ENCODE data around the gene PCK2.
"Not testable (repeated sequence)": the region's sequence is repeated elsewhere in the genome, so short reads cannot be mapped to it uniquely, and the experiment has no call there.

Gene PCK2

DNA sequence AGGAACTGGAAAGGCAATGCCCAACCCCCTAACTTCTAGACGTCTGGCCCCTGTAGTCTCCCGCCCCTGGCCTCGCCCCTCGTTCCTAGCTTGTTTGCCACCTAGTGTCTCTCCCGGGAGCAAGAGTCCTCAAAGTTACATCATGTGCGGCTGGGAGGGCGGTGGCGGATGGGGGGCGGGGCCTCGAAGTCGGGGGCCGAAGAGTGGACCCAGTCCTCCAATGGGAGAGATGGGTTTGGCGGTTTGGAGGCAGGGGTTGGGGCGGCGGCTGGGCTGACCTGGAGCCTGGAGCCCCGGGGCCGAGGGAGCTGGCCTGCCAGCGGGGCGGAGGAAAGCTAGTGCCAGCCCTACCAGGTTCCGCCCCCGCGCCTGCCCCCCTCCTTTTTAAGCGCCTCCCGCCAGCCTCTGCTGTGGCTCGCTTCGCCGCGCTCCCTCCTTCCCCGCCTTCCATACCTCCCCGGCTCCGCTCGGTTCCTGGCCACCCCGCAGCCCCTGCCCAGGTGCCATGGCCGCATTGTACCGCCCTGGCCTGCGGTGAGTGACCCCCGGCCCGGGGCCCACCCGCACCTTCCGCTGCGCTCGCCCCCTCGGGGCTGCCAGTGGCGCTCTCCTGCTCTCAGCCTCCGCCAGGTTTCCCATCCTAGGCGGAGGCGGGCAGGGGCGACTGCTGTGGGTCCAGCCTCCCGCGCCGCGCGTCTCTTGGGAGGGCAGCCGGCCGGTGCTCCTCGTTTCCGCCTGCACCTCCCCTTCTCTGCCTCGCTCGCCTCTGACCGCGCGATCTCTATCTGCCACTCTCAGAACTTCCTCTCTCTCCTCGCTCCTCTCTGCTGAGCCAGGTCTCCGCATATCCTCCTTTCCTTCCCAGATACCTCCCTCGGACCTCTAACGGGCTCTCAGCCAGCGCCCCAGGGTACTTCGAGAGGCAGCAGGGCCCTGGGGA is at the start of gene PCK2:
Gene PCK2 (plus strand): TSS at position 411 of the 940 bp plus-strand sequence. CDS start 95 bp downstream, at position 506.
- DNase-seq (ENCODE audit: extremely low read depth in 1 of 2, low read depth in 1 of 2) = peak in 1 of 2 donors; percentile 63

DNA sequence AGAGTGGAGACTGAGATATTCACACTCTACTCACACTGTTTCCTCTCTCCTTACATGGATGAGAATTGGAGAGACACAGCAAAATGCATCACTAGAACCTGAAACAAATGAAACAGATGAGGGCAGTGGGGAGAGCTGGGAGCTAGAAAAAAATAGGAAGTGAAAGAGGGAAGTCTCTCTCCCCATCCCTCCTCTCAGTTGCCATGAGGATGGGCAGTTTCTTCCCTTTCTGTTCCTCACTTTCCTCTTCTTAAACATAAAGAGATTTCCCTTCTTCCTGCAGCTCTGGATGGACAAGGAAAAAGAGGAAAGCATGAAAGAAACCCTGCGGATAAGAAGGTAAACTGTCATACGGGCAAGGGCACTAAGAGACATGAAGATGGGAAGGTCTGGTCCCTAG is 45.1 kb upstream of the PCK2 start:
- DNase-seq (ENCODE audit: extremely low read depth in 1 of 2, low read depth in 1 of 2) = not testable (repeated sequence)

DNA sequence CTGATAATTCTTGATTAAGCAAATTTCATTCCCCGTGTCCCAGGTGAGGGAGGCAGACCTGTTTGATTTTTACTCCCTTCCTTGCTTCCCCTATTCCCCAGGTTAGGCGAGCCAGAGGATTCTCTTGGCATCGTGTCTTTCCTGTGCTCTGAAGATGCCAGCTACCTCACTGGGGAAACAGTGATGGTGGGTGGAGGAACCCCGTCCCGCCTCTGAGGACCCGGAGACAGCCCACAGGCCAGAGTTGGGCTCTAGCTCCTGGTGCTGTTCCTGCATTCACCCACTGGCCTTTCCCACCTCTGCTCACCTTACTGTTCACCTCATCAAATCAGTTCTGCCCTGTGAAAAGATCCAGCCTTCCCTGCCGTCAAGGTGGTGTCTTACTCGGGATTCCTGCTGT is 43.4 kb upstream of the PCK2 start:
- DNase-seq (ENCODE audit: extremely low read depth in 1 of 2, low read depth in 1 of 2) = not testable (repeated sequence)

DNA sequence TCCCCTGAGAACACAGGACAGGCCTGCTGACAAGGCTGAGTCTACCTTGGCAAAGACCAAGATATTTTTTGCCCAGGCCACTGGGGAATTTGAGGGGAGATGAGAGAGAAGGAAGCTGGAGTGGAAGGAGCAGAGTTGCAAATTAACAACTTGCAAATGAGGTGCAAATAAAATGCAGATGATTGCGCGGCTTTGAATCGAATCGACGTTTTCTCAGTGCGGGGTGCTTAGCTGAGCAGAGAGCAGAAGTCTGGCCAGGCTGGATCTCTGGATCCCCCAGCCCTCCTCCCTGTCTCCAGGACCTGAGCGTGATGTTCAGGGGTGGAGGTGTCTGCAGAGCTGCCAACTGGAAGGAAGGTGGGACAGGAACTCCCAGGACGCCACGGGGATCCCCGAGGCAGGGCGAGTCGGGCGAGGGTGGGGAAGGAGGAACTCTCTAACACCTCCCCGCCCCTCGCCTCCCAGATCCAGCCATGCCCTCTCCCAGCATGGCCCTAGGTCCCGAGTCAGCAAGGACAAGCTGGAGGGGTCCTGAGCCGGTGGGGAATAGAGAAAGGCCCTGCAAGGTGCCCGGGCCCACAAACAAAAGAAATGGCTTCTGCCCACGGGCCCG is 42.8 kb upstream of the PCK2 start:
- no peak for DNase-seq (ENCODE audit: extremely low read depth in 1 of 2, low read depth in 1 of 2)

DNA sequence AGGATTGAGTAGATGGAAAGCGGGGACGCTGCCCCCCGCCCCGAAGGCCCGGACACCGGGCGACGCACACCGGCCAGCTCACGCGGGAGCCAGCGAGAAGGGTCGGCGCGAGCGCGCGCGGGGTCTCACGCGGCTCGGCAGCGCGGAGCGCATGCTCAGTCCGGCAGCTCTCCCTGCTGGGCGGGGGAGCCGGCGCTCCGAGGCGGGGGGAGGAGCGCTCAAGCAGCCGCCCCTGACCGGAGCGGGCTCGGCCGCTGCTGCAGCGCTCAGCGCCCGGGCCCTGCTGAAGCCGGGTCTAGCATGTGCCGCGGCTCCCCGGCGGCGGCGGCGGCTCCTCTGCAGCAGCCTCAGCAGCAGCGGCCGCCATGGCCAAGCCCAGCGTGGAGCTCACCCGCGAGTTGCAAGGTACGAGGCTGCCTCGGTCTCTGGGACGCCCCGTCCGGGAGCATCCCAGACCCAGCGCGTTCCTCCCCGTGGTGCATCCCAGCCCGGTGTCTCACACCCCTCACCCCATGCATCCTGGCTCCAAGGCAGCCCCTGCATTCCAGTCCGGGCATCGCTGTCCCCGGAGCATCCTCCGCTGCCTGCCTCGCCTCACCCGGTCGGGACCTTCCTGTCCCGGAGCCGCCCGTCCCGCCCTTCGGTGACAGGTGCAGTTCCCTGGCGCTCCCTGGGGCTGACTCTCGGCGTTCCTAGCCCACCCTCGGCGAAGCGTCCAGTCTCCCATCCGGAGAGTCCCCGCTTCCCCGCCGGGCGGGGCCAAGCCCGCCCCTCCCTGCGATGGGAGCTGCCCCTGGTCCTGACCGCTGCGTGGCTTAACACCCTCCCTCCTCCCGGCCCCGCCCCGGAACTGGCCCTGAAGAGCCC is 42.1 kb upstream of the PCK2 start, which contains the start of gene CARMIL3:
Gene CARMIL3 (plus strand): TSS at position 221 of the 867 bp plus-strand sequence. CDS start 145 bp downstream, at position 366.
- peak in 1 of 2 donors; percentile 44 for DNase-seq (ENCODE audit: extremely low read depth in 1 of 2, low read depth in 1 of 2)

DNA sequence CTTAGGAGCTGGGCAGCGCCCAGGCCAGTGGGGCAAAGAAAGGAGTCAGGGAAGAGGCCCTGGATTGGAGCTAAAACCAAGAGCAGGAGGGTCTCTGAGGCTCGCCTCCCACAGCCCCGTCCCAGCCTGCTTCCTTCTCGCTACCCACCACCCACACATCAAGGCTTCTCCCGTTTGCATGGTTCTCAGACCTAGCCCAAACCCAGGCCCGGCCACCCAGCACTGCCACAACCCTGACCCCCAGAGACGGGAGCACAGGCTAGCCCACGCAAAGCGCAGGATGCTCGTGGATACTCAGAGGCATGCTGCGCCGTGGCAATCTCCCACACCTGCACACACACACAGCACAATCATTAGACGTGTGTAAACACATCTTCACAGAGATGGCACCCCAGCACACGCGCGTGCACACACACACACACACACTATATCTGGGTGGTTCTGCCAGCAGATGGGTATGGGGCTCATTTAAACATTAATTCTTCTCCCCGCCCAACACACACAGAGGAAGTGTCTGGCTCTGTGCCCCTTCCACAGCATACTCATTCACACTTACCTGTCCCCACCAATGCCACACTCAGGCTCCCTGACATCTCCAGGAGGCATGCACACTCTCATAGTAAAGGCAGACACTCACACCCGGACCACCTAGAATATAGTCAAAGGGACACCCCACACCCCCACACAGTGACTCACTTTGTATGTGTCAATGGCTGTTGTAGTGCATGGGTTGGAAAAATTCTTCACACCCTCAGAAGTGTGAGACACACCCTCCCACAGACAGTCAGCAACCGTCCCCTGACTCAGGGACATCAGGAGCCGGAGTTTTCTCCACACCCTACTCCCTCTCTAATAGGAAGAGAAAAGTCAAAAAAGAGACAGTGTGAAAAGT is 41.2 kb upstream of the PCK2 start:
- no peak for DNase-seq (ENCODE audit: extremely low read depth in 1 of 2, low read depth in 1 of 2)

DNA sequence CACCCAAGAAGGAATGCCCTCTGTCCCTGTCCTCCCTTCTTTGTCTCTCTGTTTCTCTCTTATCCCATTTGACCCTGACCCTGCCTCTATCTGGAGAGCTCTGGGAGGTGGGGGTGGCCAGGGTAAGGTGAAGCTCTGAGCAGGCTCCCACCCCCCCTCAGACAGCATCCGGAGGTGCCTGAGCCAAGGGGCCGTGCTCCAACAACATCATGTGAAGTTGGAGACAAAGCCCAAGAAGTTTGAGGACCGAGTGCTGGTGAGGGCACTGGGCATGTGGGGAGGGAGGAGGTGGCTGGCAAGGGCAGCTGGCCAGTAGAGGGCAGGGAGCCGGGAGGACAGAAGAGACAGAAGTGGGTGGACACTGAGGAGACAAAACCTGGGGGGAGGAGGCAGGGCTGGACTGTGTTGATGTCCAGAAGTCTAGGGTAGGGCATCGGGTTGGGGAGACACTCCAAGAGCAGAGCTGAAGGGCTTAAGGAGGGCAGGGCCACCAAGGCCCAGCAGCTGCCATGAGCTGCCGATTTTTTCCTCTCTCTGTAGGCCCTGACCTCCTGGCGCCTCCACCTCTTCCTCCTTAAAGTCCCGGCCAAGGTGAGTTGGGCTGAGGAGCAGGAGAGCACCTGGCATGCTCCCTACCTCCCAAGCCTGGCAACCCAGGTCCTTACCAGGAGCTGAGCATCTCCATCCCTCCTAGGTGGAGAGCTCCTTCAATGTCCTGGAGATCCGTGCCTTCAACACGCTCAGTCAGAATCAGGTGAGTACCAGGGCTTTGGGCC is 40.4 kb upstream of the PCK2 start:
- DNase-seq (ENCODE audit: extremely low read depth in 1 of 2, low read depth in 1 of 2) = no peak

DNA sequence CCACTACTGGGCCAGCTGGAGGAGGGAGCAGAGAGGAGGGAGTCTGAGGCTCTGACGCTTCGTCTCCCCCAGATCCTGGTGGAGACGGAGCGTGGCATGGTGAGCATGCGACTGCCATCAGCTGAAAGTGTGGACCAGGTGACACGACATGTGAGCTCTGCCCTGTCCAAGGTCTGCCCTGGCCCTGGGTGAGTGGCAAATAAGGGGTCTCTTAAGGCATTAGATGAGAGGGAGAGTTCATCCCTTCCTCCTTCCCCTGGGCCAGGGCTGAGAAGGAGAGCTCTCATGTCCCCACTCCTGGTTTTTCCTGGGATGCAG is 39.8 kb upstream of the PCK2 start:
- no peak for DNase-seq (ENCODE audit: extremely low read depth in 1 of 2, low read depth in 1 of 2)

DNA sequence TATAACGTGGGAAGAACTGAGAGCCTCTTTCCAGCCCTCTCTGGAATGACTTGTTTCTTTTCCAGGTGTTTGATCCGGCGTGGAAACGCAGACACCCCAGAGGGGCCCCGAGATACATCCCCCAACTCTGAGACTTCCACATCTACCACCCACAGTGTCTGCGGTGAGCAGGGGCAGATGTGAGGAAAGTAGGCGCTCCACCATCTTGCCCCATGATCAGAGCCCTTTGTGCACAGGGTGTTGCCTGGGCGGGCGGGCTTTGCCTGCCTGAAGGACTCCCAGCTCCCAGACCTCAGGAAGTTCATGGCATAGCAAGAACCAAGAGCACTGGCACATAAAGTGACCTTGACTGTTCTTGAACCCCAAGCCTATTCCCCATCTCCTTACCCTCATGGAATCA is 39.5 kb upstream of the PCK2 start:
- no peak for DNase-seq (ENCODE audit: extremely low read depth in 1 of 2, low read depth in 1 of 2)

DNA sequence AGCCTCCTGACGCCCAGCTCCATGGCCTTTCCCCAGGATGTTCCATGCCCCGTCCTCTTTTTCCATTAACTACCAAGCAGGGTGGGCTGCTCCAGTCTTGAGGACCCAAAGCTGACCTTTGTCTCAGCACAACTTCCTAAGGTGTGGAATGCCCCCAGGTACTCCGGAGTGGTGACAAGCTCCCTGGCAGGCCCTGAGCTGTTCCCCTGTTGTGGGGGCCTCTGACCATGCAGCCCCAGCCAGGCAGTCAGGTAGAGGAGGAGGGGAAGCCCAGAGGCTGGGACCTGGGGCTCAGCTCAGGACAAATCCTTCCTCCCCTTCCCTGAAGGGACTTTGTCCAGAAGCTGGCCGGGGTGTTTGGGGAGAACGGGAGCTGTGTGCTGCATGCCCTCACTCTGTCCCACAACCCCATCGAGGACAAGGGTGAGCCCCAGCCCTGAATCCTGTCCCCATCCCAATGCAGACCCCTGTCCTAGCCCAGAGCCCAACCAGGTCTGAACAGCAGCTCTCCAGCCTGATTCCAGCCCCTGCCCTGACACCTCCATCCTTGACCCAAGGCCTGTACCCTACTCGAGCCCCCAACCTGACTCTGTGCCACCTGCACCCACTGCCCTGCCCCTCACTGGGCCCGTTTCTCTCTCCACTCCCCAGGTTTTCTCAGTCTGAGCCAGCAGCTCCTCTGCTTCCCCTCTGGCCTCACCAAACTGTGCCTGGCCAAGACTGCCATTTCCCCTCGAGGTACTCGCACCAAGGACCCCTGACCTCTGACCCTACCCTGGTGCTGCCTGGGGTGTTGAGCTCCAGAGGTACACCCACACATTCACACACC is 37.9 kb upstream of the PCK2 start:
- no peak for DNase-seq (ENCODE audit: extremely low read depth in 1 of 2, low read depth in 1 of 2)

DNA sequence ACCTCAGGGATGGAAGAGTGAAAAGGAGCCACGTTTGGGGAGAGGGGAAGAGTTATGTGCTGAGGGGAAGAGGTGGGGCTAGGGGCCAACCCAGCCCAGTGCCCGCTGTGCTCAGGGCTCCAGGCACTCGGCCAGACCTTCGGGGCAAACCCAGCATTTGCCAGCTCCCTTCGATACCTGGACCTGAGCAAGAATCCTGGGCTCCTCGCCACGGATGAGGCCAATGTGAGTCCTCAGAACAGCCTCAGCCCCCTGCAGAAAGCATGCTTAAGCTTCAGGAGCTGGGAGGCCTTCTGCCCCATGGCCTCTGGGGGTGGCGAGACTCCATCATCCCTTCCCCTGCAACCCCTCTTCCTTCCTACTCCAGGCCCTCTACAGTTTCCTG is 37.3 kb upstream of the PCK2 start:
- DNase-seq (ENCODE audit: extremely low read depth in 1 of 2, low read depth in 1 of 2) = no peak

DNA sequence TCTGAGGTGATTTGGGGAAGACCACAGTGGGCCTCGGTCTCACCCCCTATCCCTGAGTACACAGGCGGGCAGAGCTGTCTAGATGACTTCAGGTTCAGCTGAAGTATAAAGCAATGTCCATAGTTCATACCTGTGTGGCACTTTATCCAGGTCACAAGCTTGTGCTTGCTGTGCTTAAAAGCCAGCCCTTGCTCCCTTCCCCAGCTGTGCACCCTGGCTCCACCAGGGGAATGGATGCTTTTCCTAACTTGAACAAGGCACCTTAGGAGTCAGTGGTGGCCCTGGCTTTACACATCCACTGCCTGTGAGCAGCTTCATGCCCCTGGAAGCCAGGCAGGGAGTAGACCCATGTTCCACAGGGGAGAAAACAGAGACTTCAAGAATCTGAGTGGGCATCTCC is 36.8 kb upstream of the PCK2 start:
- no peak for DNase-seq (ENCODE audit: extremely low read depth in 1 of 2, low read depth in 1 of 2)

DNA sequence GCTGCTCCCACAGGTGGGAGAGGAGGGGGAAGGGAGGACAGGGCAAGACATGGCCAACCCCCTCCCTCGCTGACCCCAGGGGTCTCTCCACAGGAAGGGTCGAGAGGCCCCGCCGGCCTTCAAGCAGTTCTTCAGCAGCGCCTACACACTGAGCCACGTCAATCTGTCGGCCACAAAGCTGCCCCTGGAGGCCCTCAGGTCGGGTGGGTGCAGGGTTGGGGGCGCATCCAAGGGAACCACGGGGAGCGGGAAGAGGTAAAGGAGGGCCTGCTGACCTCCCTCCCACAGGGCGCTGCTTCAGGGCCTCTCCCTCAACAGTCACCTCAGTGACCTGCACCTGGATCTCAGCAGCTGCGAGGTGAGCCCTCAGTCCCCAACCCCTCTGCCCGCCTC is 36.2 kb upstream of the PCK2 start:
- DNase-seq (ENCODE audit: extremely low read depth in 1 of 2, low read depth in 1 of 2) = no peak

DNA sequence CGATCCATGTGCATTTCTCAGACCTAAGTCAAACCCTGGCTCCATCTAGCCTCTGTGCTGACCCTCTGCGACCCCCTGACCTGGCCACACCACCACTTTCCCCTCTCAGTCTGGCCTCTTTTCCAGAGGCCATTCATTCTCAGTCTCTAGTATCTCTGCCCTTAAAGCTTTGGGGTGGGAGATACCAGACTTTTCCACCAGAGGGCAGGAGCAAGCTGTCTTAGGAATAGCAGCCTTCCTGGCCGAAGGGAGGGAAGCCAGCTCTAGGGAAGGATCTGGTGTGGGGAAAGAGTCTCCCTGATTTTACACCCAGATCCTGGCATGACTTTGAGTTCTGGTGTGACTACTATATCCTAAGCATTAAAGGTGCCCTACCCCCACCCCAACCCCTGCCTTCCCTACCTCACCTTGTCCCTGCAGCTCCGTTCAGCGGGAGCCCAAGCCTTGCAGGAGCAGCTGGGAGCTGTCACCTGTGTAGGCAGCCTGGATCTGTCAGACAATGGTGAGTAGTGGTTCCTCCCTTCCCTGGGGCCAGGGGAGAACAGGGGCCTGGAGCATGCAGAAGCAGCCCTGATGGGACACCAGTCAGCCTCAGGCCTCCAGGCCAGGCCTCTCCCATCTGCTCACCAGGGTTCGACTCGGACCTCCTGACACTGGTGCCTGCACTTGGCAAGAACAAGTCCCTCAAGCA is 35.7 kb upstream of the PCK2 start:
- no peak for DNase-seq (ENCODE audit: extremely low read depth in 1 of 2, low read depth in 1 of 2)

DNA sequence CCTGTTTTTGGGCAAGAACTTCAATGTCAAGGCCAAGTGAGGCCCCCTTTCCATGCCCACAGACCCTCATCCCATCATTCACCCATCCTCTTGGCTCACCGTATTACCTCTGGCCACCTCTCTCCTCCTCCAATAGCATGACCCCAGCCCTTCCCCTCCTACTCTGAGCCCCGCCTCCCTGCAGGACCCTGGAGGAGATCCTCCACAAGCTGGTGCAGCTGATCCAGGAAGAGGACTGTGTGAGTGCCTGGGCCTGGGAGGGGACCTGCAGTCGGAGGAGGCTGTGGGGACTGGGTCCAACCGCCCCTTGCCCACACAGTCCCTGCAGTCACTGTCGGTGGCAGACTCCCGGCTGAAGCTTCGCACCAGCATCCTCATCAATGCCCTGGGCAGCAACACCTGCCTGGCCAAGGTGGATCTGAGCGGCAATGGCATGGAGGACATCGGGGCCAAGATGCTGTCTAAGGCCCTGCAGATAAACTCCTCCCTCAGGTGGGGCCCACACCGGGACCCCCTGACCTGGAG is 35.1 kb upstream of the PCK2 start:
- DNase-seq (ENCODE audit: extremely low read depth in 1 of 2, low read depth in 1 of 2) = no peak

DNA sequence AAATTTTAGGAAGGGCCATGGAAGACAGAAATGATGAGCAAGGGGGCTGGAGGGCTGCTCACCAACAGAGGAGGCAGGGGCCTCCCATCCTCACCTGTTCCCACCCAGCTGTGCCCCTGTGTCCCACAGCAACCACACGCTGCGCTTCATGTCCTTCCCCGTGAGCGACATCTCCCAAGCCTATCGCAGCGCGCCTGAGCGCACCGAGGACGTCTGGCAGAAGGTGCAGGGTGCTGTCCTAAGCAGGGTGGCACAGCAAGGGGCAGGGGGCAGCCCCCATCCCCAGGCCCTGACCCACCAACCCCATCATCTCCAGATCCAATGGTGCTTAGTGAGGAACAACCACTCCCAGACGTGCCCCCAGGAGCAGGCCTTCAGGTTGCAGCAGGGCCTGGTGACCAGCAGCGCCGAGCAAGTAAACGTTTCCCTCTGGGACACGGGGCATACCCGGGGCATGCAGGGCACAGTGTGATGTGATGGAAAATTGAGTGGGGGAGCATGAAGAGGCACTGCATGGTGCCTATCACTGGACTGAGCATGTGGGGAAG is 34.2 kb upstream of the PCK2 start:
- DNase-seq (ENCODE audit: extremely low read depth in 1 of 2, low read depth in 1 of 2) = no peak

DNA sequence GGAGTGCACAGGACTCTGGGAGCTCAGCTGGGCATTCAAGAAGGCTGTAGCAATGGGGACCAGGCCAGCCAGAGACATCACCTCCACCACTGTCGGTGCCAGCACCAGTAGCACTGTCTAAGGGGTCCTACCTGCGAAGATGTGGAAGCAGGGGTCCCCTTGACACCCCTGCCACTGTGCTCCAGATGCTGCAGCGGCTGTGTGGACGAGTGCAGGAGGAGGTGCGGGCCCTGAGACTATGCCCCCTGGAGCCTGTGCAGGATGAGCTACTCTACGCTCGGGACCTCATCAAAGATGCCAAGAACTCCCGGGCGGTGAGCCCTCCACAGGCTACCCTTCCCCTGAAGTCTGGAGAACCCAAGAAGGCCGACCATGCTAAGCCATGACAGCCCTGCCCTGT is 33.7 kb upstream of the PCK2 start:
- DNase-seq (ENCODE audit: extremely low read depth in 1 of 2, low read depth in 1 of 2) = no peak
